Measurements from ENCODE around the gene APOB.

DNA sequence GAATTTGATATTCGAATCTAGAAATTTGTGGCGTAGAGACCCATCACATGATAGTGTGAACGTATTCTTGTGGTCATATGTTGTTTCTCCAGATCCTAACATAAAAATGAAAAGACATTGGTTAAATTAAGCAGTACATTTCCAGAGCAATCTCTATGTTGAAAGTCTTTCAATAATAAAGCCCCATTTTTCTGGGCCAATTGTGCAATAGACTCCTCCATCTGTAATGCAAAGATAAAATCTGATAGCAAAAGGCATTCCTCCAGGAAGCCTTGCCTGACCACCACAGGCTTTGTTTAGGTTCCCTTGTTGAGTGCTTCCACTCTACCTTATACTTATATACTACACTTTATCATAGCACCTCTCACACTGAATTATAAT lies 31.3 kb downstream of the APOB start:
- TF ChIP-seq, protein P1, sequence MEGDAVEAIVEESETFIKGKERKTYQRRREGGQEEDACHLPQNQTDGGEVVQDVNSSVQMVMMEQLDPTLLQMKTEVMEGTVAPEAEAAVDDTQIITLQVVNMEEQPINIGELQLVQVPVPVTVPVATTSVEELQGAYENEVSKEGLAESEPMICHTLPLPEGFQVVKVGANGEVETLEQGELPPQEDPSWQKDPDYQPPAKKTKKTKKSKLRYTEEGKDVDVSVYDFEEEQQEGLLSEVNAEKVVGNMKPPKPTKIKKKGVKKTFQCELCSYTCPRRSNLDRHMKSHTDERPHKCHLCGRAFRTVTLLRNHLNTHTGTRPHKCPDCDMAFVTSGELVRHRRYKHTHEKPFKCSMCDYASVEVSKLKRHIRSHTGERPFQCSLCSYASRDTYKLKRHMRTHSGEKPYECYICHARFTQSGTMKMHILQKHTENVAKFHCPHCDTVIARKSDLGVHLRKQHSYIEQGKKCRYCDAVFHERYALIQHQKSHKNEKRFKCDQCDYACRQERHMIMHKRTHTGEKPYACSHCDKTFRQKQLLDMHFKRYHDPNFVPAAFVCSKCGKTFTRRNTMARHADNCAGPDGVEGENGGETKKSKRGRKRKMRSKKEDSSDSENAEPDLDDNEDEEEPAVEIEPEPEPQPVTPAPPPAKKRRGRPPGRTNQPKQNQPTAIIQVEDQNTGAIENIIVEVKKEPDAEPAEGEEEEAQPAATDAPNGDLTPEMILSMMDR (IDR thresholded peaks at IDR 0.05): no peak
- TF ChIP-seq POLR2A (IDR thresholded peaks at IDR 0.05): no peak
